Left renal cortex interstitium (tissue), 4 donors: ENCODE results near the gene POLR3G. TPM values are rescaled to one million over a fixed set of nuclear protein-coding genes. Genes with fewer than 3 reads are reported as not detected.

Experiments
- DNase-seq, 4 donors: peaks; one replicate each; pipeline ENCODE4 v3.0.0-alpha.2; 2013; ENCODE audit warnings: low read depth in 4 of 4, low spot score in 2 of 4, missing footprints in 1 of 4
- polyA plus RNA-seq, 4 donors: library from polyadenylated mRNA; unstranded; fragments of 120-200 nt; gene quantifications; one replicate each; pipeline ENCODE4 v1.2.1, GENCODE V29; 2013; ENCODE audit not compliant: insufficient read length in 4 of 4

Gene POLR3G, protein sequence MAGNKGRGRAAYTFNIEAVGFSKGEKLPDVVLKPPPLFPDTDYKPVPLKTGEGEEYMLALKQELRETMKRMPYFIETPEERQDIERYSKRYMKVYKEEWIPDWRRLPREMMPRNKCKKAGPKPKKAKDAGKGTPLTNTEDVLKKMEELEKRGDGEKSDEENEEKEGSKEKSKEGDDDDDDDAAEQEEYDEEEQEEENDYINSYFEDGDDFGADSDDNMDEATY
- polyA plus RNA-seq, result 1 to 10 TPM; 1.4 to 4.1 (median 2.3) TPM

DNA sequence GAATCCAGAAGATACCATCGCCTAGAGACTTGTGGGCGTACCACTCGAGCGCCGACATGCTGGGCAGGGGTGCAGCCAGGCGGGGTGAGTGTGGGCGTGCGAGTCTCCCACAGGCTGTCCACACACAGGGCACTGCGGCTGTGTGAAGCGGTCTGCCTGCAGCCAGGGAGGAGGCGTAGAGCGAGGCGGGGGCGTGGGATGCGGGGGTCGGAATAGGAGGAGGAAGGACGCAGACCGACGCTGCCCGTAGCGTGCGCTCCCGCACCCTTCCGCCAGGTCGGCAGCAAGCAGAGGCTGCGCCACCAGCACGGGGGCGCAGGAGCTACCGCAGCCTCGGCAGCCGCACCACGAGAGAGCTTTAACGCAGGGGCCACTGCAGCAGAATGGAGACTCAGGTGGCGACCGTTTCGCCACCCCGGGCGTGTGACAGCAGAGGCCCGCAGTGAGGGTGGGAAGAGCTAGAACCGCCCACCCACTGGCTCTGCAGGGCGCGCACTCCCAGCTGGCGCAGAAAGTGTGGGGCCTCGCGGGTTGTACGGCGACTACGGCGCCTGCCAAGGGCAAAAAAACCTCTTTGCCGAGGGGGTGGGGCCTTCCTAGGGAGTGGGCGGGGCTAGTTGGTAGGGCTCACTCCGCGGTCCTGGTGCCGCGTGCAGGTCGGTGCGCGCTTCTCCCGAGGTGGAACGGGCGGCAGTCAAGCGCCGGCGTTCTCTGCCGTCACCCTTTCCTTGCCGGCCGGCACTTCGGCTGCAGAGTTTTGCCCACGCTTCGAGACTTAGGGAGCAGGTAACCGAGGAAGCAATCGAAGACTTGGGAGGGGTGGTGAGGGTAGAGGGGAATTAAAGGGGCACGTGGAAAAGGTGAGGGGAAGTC, at the start of gene POLR3G, which contains the start of gene MBLAC2:
Gene POLR3G (plus strand): TSS at position 630 of the 873 bp plus-strand sequence. CDS start 10,704 bp downstream, outside the sequence.
Gene MBLAC2 (minus strand): TSS at position 537 of the 873 bp plus-strand sequence. CDS start 479 bp downstream, at position 58.
- peak in 3 of 4 donors; percentile 77 to 83 (median 80) for DNase-seq

DNA sequence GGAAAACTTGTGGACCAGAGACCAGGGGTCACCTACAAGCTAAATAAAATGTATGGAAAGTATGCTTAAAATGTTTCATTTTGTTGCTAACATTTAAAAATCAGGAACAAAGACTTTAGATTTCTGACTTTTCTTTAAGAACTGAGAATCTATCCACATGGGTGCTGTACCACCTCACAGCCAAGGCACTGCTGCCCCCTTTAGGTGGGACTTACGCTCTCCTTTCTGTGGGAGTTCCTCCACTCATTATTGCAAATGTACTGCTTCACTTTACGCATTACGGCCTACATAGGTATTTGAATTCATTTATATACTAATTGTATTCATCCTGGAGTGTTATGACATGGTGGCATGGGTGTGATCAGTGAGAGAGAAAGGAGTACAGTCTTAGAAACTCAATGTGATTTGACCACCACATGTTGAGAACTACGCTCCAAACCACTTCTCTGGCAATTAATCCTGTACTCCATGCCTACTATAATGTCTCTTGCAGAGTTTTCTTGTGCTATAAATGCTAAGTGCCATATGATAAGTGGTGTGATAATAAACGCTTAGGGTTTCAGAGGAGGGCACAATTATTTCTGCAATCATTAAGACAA, 40.4 kb upstream of the POLR3G start:
- no peak for DNase-seq

DNA sequence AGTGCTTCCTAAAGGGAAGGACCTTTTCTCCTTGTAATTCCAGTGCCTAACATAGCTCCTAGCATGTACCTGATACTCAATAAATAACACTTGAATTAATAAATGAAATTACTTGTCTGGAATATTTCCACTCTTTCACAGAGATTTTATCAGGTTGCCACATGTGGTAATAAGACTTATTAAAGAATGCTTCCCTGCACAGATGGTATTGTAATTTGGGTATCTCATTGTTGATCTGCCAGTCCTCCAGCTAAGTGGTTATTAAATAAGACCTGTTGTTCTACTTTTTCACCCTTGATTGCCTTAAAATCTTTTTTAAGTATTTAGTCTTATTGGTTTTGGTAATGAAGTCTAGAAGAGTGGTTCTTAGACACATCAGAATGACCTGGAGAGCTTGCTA, 37.0 kb upstream of the POLR3G start:
- no peak for DNase-seq

DNA sequence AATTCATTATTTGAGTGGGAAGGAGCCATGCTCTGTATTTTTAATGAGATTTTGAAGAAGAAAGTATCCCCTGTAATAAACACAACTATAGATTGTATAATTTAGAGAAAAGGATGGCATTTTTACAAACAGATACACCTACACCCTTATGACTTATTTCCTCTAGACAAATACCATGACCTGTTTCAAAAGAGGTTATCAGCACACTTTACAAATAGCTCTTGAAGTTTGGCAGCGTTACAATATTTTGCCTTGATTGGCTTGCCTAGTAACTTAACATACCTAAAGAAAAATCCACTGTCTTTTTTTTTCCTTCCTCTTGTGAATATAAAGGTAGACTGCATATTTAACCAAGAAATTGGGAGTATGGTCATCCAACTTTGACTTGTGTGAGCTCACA, 36.6 kb upstream of the POLR3G start:
- DNase-seq, result no peak

DNA sequence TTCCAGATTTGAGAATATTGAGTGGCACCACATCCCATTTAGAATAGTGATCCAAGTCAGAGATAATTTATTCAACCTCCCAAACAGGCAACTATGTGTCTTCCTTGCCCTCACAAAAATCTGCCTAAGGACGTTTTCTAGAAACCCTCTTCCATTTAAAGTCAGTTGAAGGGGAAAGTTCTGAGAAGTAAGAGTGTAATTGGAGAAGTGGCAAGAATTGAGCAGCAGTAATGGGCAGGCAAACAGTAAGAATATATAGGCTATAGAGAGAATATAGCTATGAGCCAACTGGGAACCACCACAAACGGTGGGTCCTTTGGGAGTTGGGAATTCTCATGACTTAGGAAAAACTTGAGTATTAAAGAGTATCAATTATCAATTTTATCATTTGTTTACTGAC, 34.0 kb upstream of the POLR3G start:
- DNase-seq, result no peak

DNA sequence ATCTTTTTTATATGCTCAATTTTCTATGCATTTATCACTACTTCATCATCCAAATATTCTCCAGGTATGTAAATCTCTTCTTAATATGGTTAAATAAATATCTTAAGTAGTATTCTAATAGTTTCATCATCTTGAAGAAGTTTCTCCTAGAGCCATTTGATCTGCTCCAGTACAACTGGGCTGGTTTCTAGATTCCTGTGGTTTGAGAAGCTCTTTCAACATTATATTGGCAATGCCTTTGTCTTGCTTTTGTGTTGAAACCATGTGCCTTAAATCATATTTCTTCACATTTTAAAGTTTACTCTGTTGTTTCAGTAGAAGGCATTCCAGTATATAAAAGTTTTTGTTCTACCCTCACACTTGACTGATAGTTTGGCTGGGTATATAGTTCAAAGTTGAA, 27.7 kb upstream of the POLR3G start:
- no peak for DNase-seq

DNA sequence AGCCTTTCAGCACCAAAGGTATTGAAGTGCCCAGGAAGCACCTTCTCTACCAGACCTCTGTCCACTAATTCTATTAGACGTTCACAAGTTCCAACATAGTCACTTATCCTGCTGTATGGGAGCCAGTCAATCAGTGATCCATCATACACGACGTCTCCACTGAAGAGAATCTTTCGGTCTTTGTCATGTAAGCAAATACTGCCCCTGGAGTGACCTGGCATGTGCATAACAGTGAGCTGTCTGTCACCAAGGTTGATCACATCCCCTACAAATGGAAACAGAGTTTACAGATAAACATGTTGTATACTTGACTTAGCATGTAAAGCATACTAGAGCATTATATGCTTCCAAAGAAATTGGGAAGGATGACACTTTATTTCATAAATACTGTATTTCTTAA, 13.4 kb upstream of the POLR3G start:
- DNase-seq, result no peak

DNA sequence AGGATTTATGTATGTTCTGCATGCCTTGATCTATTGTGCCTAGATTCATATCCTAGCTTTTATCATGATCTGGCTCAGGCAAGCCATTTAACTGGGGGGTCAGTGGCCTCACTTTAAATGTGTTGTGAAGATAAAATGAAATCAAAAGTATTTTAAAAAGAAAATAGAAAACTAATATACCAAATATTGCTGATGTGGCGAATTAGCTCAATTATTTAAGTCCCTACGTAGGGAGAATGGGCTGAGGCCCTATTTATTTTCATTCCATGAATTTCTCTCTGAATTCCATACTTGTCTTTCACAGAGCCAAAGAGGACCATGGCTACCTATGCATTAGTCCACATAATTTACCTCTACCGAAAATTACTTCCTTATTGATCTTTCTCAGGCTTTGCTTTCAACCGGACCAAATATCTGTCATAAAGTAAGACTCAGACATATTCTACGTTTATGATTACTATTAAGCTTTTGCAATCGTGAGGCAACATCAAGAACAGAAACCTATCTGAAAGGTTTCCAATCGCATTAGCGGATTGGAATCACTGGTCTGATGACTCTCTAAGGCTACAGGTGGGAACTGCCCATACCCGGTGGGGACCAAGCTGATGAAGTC, 1.8 kb upstream of the POLR3G start:
- DNase-seq, result no peak

DNA sequence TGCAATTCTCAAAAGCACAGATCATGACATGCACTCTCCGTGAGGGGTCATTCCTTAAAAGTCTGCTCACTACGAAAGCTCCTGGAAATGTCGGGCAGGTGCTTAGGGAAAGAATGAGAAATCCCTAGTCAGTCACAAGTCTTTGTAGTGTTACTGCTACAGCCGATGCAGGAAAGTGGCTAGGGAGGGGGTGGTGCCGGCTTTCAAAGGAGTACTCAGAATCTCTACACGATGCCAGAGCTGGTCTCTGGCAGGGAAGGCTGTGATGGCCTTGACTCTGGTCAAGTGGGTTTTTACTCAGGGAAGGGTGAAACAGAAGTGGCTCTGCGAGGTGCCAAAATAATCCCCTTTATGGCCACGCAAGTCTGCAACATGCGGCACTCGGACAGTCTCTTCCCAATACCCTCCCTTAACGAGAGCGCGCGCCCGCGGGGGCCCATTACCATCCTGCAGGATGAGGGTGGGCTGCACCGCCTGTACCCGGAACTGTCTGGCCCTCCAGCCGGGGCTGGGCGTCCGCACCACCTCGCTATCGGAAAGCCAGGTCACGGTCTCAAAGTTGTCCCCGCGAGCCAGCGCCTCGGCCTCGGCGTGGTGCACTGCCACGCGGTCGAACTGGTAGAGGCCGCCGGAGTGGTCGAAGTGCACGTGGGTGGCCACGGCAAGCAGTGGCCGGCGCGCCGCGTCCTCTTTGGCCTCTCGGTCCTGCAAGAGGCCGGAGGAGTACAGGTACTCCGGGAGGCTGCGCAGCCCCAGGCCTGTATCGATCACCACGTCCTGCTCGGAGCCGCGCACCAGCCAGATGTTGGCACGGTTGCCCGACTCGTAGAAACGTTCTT, 1.0 kb upstream of the POLR3G start:
- peak in 3 of 4 donors; percentile 25 to 56 (median 50) for DNase-seq

DNA sequence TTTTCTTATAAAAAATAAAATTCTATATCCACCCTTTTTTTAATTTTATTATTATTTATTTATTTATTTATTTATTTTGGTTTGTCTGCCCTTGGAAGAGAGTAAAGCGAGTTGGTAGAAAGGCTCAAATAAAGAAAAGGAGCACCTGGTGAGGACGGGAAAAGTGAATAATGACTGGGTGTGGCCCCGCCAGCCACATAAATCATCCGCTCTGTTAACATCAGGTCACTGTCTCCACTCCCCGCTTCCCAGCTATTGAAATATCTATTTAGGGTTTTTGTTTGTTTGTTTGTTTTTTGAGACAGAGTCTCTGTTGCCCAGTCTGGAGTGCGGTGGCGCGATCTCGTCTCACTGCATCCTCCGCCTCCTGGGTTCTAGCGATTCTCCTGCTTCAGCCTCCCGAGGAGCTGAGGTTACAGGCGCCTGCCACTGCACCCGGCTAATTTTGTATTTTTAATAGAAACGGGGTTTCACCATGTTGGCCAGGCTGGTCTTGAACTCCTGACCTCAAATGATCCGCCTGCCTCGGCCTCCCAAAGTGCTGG, 844 bp downstream of the POLR3G start:
- no peak for DNase-seq

DNA sequence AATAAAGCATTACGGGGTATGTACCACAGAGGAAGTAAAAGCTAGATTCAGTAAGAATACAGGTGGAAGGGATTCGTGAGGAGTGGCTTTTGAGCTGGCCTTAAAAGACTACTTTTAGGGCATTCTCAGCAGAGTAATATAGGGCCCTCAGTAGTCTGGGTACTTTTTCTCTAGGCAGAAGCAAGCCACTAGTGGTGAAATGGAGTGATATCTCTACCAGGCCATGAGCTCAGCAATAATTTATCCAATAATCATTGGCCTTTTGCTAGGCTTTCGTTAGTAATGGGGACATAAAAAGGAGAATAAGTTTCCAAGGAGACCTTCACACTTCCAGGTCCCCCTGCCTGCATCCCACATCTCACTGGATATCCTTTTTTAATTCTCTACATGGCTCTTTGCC, 1.7 kb downstream of the POLR3G start:
- no peak for DNase-seq

DNA sequence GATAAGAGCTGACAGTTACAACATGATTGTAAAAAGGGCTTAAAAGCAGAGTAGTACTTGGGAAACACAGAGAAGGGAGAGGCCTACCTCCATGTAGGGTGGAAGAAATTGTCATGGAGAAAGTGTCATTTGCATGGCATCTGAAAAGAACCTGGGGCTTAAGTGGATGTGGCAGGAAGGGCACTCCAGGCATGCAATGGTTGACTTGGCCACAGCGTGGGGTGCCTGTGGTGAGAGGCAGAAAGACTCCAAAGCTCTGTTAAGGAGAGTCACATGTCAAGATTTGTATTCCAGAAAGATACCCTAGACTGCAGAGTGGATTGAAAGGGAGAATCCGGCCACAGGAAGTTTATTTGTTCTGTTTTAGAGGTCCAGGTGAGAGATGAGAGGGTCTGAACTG, 2.4 kb downstream of the POLR3G start:
- DNase-seq, result no peak

DNA sequence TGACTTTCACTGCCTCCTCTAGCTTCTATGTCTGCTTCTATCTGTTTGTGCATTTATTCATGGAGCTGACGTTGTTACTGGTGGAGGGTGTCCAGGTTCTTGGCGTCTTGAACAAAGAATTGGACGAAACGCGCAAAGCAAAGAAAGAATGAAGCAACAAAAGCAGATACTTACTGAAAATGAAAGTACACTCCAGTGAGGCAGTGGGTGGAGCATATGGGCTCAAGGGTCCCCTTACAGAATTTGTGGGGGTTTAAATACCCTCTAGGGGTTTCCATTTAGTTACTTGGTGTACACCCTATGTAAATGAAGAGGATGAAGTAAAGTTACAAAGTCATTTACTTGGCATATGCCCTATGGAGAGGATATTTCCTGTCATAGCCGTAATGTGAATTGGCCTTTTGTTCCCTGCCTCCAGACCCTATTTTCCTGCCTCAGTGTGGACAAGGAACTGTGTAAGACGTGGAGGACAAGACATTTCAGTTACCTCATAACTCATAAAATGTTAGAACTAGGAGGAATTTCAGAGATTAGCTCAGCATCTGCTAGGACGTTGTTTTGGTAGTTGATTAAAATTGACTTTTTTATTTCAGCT, 3.1 kb downstream of the POLR3G start:
- no peak for DNase-seq

DNA sequence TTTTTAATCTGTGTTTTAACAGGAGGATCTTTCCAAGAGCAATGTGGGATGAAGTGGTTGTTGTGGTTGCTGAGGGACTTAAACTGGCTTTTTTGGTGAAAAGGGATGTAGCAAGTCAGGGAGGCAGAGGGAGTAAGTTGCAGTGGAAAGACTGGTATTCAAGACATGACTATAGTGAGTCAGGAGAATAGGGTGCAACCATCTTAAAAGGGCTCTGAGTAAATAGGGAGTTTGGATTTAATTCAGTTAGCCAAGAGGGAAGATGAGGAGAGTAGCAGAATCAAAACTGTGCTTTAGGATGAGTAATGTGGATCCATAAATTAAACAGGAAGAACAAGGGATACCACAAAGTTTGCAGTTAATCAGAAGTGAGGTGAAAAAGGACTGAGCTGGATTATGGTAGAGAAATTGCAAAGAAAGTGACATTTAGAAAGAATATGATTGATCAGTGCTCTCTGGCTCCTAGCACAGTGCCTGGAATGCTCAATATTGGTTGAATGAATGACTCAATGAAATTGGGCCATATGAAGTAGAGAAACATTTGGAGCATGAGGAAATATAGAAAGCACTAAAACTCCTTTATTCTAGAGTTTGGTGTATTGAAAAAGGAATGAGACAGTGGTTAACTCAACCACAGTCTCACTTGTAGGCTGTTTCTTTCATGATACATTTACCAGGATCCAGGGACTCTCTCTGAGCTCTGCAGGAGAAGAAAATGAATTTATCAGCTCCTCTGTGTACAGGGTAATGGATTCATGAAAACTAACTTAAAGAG, 5.1 kb downstream of the POLR3G start:
- DNase-seq, result no peak

DNA sequence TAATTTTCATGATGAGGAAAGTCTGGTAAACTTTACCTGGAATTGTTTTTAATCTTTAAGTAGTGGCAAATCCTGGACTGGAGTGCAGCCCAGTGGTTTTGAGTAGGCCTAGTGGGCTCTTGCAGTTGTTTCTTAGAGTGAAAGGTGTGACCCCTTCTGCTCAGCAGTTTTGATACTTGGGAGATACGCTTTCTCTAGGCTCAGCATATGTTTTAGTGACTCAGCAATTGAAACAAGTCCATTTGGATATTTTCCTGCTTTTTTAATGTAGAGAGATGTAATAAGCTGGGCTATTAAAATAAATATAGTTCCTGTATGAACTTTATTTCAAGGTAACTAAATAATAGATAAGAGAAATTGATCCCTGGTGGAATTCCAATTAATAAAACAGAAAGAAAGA, 6.0 kb downstream of the POLR3G start:
- no peak for DNase-seq

DNA sequence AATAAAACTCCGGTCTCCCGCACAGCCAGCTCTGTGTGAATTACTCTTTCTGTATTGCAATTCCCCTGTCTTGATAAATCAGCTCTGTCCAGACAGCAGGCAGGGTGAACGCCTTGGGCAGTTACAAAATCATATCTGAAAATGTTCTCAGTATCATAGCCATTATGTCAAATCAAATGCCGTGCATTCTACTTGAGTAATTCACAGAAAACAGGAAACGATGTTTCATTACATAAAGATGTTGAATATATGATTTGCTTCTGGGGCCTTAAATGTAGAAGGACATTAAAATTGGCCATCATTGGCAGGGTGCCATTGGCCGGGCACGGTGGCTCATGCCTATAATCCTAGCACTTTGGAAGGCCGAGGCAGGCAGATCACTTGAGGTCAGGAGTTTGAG, 8.5 kb downstream of the POLR3G start:
- DNase-seq, result no peak

DNA sequence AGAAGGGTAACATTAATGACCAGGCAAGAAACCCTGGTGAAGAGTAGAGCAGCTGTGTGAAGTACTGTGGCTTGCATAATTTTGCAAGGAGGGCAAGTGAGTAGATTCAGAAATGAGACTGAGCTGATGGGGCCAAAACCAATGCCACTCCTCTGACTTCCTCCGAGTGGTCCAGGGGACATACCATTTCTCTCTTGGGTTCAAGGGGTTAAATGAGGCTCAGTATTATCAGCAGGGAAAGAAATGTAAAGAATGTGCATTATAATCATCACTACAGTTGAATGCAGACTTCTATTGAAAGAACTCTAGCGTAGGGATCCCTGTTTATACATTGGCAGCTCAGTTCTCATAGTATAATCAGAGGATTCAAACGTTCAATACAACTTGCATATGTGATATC, 9.9 kb downstream of the POLR3G start:
- DNase-seq, result no peak

DNA sequence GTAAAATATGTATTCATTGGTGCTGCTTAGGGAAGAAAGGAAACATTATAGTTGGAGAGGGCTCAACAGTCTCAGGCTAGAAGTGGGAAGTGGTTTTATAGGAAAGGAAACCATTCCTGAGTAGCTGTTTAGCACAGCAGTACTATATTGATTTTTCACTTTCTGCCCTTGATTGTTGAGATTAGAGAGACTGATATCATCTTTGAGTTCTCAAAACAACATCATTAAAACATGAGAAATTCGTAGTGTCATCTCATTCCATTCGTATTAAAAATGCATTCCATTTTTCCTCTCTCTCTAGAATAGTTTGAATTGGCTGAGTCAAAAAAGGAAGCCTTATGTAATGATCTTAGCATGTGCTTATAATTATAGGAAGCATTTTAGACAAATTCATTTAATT, 14.1 kb downstream of the POLR3G start:
- no peak for DNase-seq

DNA sequence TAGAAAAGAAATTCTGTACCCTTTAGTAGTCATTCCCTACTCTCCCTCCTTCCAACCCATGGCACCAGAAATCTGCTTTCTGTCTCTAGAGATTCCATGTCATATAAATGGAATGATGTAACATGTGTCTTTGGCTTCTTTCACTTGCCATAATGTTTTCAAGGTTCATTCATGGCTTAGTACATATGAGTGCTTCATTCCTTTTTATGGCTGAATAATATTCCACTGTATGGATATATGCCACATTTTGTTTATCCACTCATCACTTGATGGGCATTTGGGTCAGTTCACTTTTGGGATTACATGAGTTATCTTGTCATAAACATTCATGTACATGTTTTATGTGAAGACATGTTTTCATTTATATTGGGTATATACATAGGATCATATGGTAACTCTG, 19.4 kb downstream of the POLR3G start:
- DNase-seq, result no peak
